HG02678 (cell line): ENCODE measurements around the gene MEX3A.
"Not testable (repeated sequence)": the region's sequence is repeated elsewhere in the genome, so short reads cannot be mapped to it uniquely, and the experiment has no call there.

Experiments used
- ATAC-seq: cut with Tn5 transposase; IDR thresholded peaks from one replicate; pipeline ENCODE4 v1.9.1; 2021; ENCODE audit warnings: mild to moderate bottlenecking, moderate library complexity; ENCODE audit not compliant: unreplicated experiment

Gene MEX3A

GRCh38 chr1:156056326-156056849 lies 25.9 kb downstream of the MEX3A start:
- ATAC-seq: no peak

- ATAC-seq: no peak
Measured at GRCh38 chr1:156055281-156056048, 26.8 kb downstream of the MEX3A start.

GRCh38 chr1:156054500-156055280 lies 27.6 kb downstream of the MEX3A start, which contains the start of gene LAMTOR2:
TSS of gene LAMTOR2 (plus strand) at chr1:156054782. CDS start at chr1:156054890, 108 bp downstream.
- peak; percentile 71 for ATAC-seq

- peak; percentile 60 for ATAC-seq
Measured at GRCh38 chr1:156053768-156054499, 28.3 kb downstream of the MEX3A start, which contains the start of gene UBQLN4. TSS of gene UBQLN4 (minus strand) at chr1:156053798. CDS start at chr1:156053701, 97 bp downstream.

GRCh38 chr1:156052862-156053767 lies 29.1 kb downstream of the MEX3A start:
- ATAC-seq: peak; percentile 20

GRCh38 chr1:156051011-156051725 lies 31.1 kb downstream of the MEX3A start:
- ATAC-seq: no peak

- ATAC-seq: no peak
Measured at GRCh38 chr1:156050376-156050775, 31.9 kb downstream of the MEX3A start.

GRCh38 chr1:156048663-156049258 lies 33.5 kb downstream of the MEX3A start:
- ATAC-seq: no peak

GRCh38 chr1:156045076-156045475 lies 37.2 kb downstream of the MEX3A start:
- ATAC-seq: no peak

GRCh38 chr1:156042828-156043227 lies 39.4 kb downstream of the MEX3A start:
- no peak for ATAC-seq

- ATAC-seq: not testable (repeated sequence)
Measured at GRCh38 chr1:156034991-156035390, 47.3 kb downstream of the MEX3A start.

GRCh38 chr1:156033011-156033410 lies 49.3 kb downstream of the MEX3A start:
- no peak for ATAC-seq

- ATAC-seq: no peak
Measured at GRCh38 chr1:156026588-156026987, 55.7 kb downstream of the MEX3A start.

- ATAC-seq: no peak
Measured at GRCh38 chr1:156025876-156026275, 56.4 kb downstream of the MEX3A start.

GRCh38 chr1:156024801-156025200 lies 57.5 kb downstream of the MEX3A start:
- ATAC-seq: no peak
